ENCODE measurements around the gene GABRB3. TPM values are rescaled to one million over a fixed set of nuclear protein-coding genes. Genes with fewer than 3 reads are reported as not detected.

The GABRB3 gene
- total and polyA plus RNA-seq, 2 of the 8 experiments (the other 6 are each of a cell fraction or from before 2014, with no cell fraction given) = 98.8 to 163 TPM

GRCh38 chr15:26623071-26623470 is 149.8 kb downstream of the GABRB3 start:
- ChIA-PET POLR2A (ENCODE audit: partially characterized antibody) (no interaction called here), CTCF (ENCODE audit: partially characterized antibody) (no interaction called here)
- no peaks in the 10 kb centered on the region; the same call in 1 of the 2 replicates for H3K23me2 ChIP-seq (ENCODE audit: low read depth, low read length)
- H3K27me3 ChIP-seq (replicated peaks in 1 of 4; ENCODE audit: control insufficient read depth in 3 of 4, extremely low read depth in 1 of 4, insufficient read depth in 3 of 4, low read length in 3 of 4) = no peaks in the 10 kb centered on the region
- FAIRE-seq = no peak
- 82% methylated on average over 9 of the region's 9 CpGs; no CpG with 5 or more reads in 1 of the 2 experiments for WGBS, 2 experiments (ENCODE audit: extremely low coverage in 1 of 2, insufficient coverage in 1 of 2, insufficient read length in 1 of 2, insufficient replicate concordance in 2 of 2, low coverage in 1 of 2, low lambda C conversion rate in 2 of 2, missing lambda C conversion rate in 1 of 2)
- peaks cover 0 to 9% (median 5%) of the 10 kb centered on the region in 4 experiments; a peak in 4 of 8 replicates for H3K36me3 ChIP-seq (ENCODE audit: control insufficient read depth in 2 of 4, insufficient read depth in 4 of 4, low read length in 3 of 4)
- H2AFZ ChIP-seq (ENCODE audit: low read length) = no peak overlapping the region
- no peak overlapping the region for H2AK5ac ChIP-seq (ENCODE audit: low read depth, low read length)
- no peak overlapping the region for H3K9ac ChIP-seq (replicated peaks in 1 of 4; ENCODE audit: extremely low read depth in 1 of 4, low read depth in 3 of 4, low read length in 3 of 4)
- H3K18ac ChIP-seq (ENCODE audit: extremely low read depth, low read length) = no peak overlapping the region
- no peaks in the 10 kb centered on the region for H3K9me3 ChIP-seq (ENCODE audit: insufficient read depth in 2 of 2, low read depth in 1 of 2, low read length in 1 of 2)
- peaks cover 0 to 5% of the 10 kb centered on the region in 2 experiments for H4K20me1 ChIP-seq (replicated peaks in 1 of 2; ENCODE audit: control insufficient read depth in 1 of 2, insufficient read depth in 2 of 2, low read length in 2 of 2)
- H2BK5ac ChIP-seq (ENCODE audit: low read depth, low read length) = no peak overlapping the region
- H2BK12ac ChIP-seq (ENCODE audit: low read depth, low read length) = no peak overlapping the region
- H2BK20ac ChIP-seq (ENCODE audit: low read length) = no peak overlapping the region
- H2BK15ac ChIP-seq (ENCODE audit: low read length) = no peak overlapping the region
- peaks cover 0 to 70% of the 10 kb centered on the region in 2 experiments; a peak in 2 of 4 replicates for H3K79me2 ChIP-seq (ENCODE audit: control insufficient read depth in 1 of 2, insufficient read depth in 2 of 2, low read length in 2 of 2)
- H3K79me1 ChIP-seq (ENCODE audit: low read depth, low read length) = peaks cover 8% of the 10 kb centered on the region
- H3K4me2 ChIP-seq (ENCODE audit: insufficient read depth in 1 of 2, low read depth in 2 of 2, low read length in 2 of 2) = no peak overlapping the region
- peaks cover 2 to 19% (median 8%) of the 10 kb centered on the region in 4 experiments; a peak in 5 of 7 replicates for H3K4me1 ChIP-seq (replicated peaks in 1 of 4; ENCODE audit: control insufficient read depth in 3 of 4, insufficient read depth in 4 of 4, low read length in 3 of 4)
- H4K5ac ChIP-seq (ENCODE audit: insufficient read length, low read depth, low read length) = no peak overlapping the region
- no peak overlapping the region for H3K14ac ChIP-seq (ENCODE audit: insufficient read length)
- no peak overlapping the region for H3K27ac ChIP-seq (ENCODE audit: low read depth, low read length)
- H4K91ac ChIP-seq (replicated peaks; ENCODE audit: insufficient read length, low read length) = no peak overlapping the region
- H3K56ac ChIP-seq (replicated peaks; ENCODE audit: insufficient read length, low read depth, low read length) = no peak overlapping the region
- H3K4ac ChIP-seq (replicated peaks; ENCODE audit: insufficient read length, low read depth, low read length) = no peak overlapping the region
- no peak overlapping the region for H2BK120ac ChIP-seq (replicated peaks; ENCODE audit: low read depth, low read length)
- no peak overlapping the region for H3K23ac ChIP-seq (ENCODE audit: insufficient read length)
- DNase-seq (ENCODE audit: low read depth in 1 of 2, low spot score in 2 of 2) = no peak
- H4K8ac ChIP-seq (ENCODE audit: extremely low read depth, insufficient read depth, low read length) = no peak overlapping the region
- H3K4me3 ChIP-seq (ENCODE audit: extremely low read depth in 1 of 4, insufficient read depth in 2 of 4, low read depth in 3 of 4, low read length in 4 of 4) = no peak overlapping the region
- TF ChIP-seq FOSL1 (IDR thresholded peaks at IDR 0.05; ENCODE audit: insufficient read depth, low read depth, low read length) (no peak), NANOG (IDR thresholded peaks at IDR 0.05; ENCODE audit: insufficient read depth, low read depth, low read length, poor library complexity, severe bottlenecking) (no peak), POLR2AphosphoS5 (IDR thresholded peaks at IDR 0.05; ENCODE audit: low read depth, low read length) (no peak), USF2 (IDR thresholded peaks at IDR 0.05; ENCODE audit: low read length) (no peak), SRF (IDR thresholded peaks at IDR 0.05; ENCODE audit: low read depth, low read length) (no peak), CREB1 (IDR thresholded peaks at IDR 0.05) (no peak), YY1 (IDR thresholded peaks at IDR 0.05; ENCODE audit: low read depth, low read length) (no peak), POLR2A (IDR thresholded peaks at IDR 0.05; ENCODE audit: control extremely low read depth in 1 of 2, low read depth in 2 of 2, low read length in 2 of 2) (no peak), GTF2F1 (IDR thresholded peaks at IDR 0.05; ENCODE audit: borderline replicate concordance, low read depth, low read length) (no peak), SP4 (IDR thresholded peaks at IDR 0.05; ENCODE audit: low read length) (no peak), ZNF274 (IDR thresholded peaks at IDR 0.05; ENCODE audit: borderline replicate concordance, extremely low read depth, low read length) (no peak)
- TF ChIP-seq, protein P1, sequence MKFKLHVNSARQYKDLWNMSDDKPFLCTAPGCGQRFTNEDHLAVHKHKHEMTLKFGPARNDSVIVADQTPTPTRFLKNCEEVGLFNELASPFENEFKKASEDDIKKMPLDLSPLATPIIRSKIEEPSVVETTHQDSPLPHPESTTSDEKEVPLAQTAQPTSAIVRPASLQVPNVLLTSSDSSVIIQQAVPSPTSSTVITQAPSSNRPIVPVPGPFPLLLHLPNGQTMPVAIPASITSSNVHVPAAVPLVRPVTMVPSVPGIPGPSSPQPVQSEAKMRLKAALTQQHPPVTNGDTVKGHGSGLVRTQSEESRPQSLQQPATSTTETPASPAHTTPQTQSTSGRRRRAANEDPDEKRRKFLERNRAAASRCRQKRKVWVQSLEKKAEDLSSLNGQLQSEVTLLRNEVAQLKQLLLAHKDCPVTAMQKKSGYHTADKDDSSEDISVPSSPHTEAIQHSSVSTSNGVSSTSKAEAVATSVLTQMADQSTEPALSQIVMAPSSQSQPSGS (IDR thresholded peaks at IDR 0.05; ENCODE audit: low read length) = no peak

Data from H1 (cell line).